Activated T-cell treated with anti-CD3 and anti-CD28 coated beads for 4 hours (primary cell): ENCODE data around the gene MERTK.
"Not testable (repeated sequence)": the region's sequence is repeated elsewhere in the genome, so short reads cannot be mapped to it uniquely, and the experiment has no call there.

Experiments
- DNase-seq: peaks from one replicate; pipeline ENCODE4 v3.0.0-alpha.2; 2020

The MERTK gene

GRCh38 chr2:111910609-111911277 is 12.3 kb downstream of the MERTK start:
- no peak for DNase-seq

- DNase-seq = not testable (repeated sequence)
Observed at GRCh38 chr2:111911295-111911977, 13.0 kb downstream of the MERTK start.

GRCh38 chr2:111912547-111912946 is 14.1 kb downstream of the MERTK start:
- DNase-seq = no peak

- DNase-seq = no peak
Observed at GRCh38 chr2:111917106-111917505, 18.7 kb downstream of the MERTK start.

- no peak for DNase-seq
Observed at GRCh38 chr2:111918383-111918806, 20.0 kb downstream of the MERTK start.

GRCh38 chr2:111919365-111919764 is 21.0 kb downstream of the MERTK start:
- DNase-seq = no peak

GRCh38 chr2:111919794-111920608 is 21.6 kb downstream of the MERTK start:
- no peak for DNase-seq

- no peak for DNase-seq
Observed at GRCh38 chr2:111923276-111923804, 24.9 kb downstream of the MERTK start.

- DNase-seq = no peak
Observed at GRCh38 chr2:111924617-111925107, 26.3 kb downstream of the MERTK start.

- no peak for DNase-seq
Observed at GRCh38 chr2:111927723-111928122, 29.3 kb downstream of the MERTK start.

GRCh38 chr2:111930409-111930808 is 32.0 kb downstream of the MERTK start:
- no peak for DNase-seq

- no peak for DNase-seq
Observed at GRCh38 chr2:111930875-111931274, 32.5 kb downstream of the MERTK start.

GRCh38 chr2:111932841-111933291 is 34.5 kb downstream of the MERTK start:
- no peak for DNase-seq

GRCh38 chr2:111933900-111934299 is 35.5 kb downstream of the MERTK start:
- not testable (repeated sequence) for DNase-seq

GRCh38 chr2:111936881-111937280 is 38.5 kb downstream of the MERTK start:
- no peak for DNase-seq

GRCh38 chr2:111938392-111938791 is 40.0 kb downstream of the MERTK start:
- DNase-seq = no peak

GRCh38 chr2:111940333-111941196 is 42.2 kb downstream of the MERTK start:
- no peak for DNase-seq

- no peak for DNase-seq
Observed at GRCh38 chr2:111941531-111941930, 43.1 kb downstream of the MERTK start.

- no peak for DNase-seq
Observed at GRCh38 chr2:111944531-111945210, 46.3 kb downstream of the MERTK start.

- no peak for DNase-seq
Observed at GRCh38 chr2:111945444-111946293, 47.3 kb downstream of the MERTK start.
